Amniotic epithelial cell (primary cell): ENCODE results near the gene MSANTD3.
"Not testable (repeated sequence)": the region's sequence is repeated elsewhere in the genome, so short reads cannot be mapped to it uniquely, and the experiment has no call there.

Experiments
- DNase-seq: peaks from one replicate; pipeline ENCODE4 v3.0.0-alpha.2; 2010; ENCODE audit warnings: low read depth

MSANTD3 gene, protein sequence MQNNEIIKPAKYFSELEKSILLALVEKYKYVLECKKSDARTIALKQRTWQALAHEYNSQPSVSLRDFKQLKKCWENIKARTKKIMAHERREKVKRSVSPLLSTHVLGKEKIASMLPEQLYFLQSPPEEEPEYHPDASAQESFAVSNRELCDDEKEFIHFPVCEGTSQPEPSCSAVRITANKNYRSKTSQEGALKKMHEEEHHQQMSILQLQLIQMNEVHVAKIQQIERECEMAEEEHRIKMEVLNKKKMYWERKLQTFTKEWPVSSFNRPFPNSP

DNA sequence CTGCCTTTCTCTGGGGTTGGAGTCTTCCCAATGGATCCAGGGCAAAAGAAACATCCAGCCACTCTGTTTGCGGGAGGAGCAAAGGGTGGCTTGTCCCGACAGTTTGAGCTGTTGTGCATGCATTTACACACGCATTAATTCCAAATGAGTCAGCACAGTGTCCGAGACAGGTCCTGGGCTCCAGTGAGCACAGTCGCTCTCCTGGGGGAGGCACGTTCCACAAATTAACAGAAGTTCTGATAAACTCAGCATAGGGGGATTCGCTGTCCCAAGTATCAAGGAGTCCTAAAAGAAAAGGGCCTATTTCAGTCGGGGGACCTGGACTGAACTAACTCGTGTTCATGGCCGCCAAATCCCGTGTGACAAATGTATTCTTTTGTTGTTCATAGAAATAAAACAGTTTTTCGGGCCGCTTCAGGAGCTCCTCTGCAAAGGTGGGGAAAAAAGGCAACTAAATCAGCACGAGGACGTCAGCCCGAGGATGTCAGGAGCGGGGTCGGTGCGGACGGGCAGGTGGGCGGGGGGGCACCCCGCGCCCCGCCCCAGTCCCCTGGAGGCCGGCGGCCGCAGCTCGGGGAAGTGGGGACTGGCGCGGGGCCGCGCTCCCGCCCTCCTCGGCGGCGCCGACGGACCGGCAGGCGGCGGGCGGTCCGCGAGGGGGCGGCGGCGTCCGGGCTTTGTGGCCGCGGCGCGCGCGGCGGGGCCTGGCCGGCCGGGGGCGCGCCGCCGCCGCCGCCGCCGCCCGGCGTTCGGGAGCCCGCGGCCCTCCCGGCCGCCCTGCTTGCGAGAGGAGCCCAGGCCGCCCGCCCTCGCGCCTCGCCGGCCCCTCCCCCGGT is at the start of gene MSANTD3:
TSS of gene MSANTD3 (plus strand) at position 614 of the 836 bp plus-strand sequence. CDS start 14,796 bp downstream, outside the sequence.
- peak; percentile 43 for DNase-seq

DNA sequence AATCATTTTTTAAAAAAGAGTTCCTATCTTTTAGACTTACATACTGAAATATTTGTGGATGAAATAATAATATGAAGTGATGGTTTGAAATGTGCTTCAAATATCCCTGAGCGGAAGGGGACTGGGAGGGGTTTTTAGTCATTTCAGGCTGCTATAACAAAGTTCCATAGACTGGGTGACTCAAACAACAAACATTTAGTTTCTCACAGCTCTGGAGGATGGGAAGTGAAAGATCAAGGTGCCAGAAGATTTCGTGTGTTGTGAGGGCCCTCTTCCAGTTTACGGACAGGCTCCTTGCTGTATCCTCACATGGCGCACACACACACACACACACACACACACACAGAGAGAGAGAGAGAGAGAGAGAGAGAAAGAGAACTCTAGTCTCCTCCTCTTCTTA is 47.1 kb upstream of the MSANTD3 start:
- peak; percentile 78 for DNase-seq

DNA sequence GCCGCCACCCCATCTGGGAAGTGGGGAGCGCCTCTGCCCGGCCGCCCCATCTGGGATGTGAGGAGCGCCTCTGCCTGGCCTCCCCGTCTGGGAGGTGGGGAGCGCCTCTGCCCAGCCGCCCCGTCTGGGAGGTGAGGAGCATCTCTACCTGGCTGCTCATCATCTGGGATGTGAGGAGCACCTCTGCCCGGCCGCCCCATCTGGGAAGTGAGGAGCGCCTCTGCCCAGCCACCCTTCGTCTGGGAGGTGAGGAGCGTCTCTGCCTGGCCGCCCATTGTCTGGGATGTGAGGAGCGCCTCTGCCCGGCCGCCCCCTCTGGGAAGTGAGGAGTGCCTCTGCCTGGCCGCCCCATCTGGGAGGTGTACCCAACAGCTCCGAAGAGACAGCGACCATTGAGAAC is 34.0 kb upstream of the MSANTD3 start:
- DNase-seq = not testable (repeated sequence)

DNA sequence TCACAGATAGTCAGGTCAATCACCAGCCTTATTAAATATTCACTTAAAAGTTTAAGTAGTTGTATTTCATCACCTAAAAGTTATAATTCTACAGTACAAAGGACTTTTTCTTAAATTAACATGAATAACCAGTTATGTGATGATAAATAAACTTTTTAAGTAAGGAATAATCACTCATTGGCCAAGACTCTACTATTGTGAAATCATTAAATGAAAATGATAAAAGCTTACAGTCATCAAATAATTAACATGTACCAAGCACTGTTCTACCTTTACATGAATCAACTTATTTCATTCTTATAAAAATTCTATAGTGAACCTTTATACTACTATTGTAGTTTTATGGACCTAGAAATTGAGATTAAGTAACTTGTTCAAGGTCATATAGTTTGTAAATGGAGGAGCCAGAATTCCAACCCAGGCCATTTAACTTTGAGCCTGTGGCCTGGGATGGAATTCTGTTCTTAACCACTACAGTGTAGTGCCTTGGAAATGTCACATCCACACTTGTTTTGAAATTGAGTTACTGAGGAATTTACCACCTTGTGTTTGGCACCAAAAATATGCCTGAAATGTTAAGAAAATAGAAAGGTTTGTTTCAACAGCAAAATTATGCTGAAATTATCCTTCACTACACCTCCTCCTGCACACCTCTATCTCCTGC is 32.8 kb upstream of the MSANTD3 start:
- peak; percentile 11 for DNase-seq

DNA sequence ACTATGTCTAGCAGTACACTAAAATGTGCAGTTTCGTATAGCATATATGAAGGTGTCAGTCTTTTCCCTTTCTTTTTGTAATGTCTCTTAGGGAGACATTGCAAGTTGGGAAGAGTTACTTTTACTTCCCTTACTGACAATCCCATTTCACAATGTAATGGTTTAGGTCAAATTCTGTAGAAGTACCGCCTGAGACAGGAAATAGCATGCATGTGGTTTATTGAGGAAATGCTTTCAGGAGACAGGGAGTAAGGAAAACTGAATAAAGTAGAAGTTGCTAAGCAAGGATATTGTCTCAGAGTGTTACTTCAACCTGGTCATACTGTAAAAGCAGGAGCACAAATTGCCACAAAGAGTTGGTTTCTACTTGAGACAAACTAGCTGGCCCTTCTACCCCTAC is 32.1 kb upstream of the MSANTD3 start:
- peak; percentile 16 for DNase-seq

DNA sequence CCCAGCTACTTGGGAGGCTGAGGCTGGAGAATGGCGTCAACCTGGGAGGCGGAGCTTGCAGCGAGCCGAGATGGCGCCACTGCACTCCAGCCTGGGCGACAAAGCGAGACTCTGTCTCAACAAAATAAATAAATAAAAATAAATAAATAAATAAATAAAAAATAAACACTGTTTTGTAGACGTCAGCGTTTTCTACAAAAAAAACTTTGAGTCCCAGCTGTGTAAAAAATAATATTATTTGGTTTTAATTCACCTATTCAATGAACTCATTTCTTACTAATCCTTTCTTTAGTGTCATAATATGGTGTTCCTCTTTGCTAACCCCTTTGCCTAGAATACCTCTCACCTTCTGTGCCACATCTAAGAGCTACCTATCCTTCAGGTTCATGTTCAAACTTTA is 30.2 kb upstream of the MSANTD3 start:
- no peak for DNase-seq

DNA sequence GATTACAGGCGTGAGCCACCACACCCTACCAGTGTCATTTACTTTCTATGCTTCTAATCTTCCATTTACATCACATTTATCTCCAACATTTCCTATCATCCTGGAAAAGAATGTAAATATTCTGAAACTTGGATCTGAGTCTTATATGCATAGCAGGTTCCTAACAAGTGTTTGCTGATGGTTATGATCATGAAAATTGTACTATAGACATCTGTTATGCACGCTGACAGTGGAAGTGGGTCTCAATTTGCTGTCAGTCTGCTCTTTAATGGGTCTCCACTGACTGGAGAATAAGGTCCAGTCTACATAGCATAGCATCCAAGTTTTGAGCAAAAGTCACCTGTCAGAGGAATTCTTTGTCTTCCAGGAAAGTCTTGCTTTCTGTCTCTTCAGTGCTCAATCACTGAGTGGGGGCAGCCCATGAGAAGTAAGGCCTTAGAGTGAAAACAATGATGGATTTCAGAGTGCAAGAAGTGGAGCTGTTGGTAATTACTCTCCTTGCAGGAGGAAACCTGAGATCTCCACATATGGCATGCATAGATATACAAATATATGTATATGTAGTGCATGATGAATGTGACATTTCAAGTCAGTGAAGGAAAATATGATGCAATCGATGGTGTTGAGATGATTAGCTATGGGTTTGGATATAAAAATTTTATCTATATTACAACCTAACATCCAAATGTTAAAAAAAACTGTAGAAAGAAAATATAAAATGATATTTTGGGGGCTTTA is 29.2 kb upstream of the MSANTD3 start:
- DNase-seq = no peak

DNA sequence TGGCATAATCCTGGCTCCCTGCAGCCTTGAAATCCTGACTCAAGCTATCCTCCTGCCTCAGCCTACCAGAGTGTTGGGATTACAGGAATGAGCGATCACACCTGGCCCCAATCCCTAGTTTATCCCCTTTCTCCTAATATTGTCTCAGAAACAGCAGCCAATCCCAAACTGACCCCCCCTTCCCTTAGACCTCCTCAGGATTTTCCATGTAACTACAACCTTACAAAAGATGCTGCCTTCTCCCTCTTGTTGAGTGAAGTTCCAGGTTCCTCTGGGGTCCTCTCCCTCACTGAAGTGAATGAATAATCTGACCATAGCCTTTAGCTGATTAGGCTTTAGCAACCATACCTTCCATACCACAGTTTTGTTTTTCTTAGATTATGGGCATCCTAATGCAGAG is 25.9 kb upstream of the MSANTD3 start:
- no peak for DNase-seq

DNA sequence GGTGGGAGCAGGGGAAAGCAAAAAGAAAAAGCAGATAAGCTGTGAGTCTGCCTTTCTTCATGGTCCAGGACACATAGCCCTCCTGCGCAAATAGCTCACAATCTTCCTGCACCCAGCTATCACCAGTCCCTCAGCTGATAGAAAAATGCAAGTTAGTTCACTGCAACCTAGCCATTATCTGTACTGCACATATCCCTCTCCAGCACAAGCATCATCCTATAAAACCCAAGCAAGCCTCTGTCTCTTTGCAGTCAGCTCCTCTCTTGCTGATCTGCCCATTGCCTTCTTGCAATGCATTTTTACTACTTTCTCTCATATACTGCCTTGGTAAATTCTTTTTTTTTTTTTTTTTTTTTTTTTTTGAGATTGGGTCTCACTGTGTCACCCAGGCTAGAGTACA is 20.0 kb upstream of the MSANTD3 start:
- no peak for DNase-seq

DNA sequence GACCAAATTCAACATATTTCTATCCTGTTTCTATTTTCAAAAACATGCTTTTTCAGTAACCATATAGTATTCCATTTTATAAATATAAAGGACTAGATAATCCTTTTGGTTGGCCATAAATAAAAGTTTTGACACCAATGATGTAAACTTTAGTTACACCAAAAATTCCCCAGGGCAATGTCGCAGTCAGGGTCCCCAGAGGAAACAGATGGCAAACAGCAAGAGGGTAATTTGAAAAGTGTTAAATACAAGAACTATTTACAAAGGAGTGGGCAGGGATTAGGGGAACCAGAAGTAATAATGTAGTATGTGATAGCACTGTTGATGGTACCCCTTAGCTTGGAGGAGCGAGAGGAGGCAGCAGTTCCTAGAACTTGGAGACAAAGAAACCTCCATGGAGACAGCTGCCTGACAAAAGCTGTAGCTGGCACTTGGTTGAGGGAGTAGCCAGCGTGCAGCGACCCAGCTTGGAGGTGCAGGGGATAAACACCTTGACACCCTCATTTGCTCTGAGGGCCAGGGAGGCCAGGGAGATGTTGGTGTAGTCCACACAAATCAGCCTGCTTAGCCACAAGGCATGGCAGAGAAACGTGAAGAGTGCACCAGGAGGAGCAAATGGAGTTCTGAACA is 18.3 kb upstream of the MSANTD3 start:
- DNase-seq = no peak

DNA sequence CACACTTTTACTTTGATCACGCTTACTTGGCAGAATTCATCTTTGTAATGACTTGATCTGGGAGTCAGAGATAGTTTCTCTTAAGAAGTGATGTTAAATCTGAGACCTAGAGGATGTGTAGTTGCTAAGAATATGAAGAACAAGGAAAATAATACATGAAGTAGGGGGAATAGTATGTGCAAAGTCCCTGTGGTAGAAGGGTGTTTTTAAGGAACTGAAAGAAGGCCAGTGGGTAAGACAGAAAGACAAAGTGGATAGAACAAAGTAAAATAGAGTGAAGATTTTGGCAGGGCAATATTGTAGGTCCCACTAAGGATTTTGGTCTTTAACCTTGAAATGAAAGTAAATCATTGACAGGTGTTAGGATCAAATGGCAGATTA is 17.8 kb upstream of the MSANTD3 start:
- DNase-seq = no peak

DNA sequence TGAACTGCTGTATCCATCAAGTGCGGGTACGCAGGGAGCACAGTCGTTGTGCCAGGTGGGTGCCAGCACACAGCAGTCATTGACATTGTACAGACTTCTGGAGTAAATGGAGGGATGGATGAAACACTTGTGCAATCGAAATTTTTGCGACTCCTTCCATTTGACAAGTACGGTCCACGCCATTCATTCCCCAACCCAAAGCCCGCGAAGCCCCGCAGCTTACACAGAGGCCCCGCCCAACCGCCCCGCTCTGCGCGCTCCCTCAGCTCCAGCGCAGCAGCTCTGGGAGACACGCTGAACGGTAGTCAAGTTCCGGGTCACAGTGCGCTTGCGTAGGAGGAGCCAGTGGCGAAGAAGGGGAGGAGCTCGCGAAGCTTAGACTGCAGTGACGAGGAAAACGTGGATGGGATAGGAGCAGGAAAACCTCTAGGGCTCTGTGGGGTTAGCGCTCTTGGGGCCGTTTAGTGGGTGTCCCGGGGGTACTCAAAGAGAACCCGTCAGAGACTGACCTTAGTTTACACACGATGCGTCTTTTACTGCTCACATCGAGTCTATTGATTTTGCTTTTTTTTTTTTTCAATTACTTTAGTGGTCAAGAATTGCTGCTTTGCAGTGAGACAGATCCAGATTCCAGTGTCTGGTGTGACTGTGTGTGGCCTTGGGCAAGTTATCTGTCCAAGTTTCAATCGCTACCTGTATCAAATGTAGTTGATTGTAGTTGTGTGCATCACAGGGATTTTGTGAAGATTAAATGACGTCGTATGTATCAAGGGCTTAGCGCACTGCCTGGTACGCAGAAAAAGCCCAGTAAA is 15.3 kb upstream of the MSANTD3 start:
- peak; percentile 92 for DNase-seq

DNA sequence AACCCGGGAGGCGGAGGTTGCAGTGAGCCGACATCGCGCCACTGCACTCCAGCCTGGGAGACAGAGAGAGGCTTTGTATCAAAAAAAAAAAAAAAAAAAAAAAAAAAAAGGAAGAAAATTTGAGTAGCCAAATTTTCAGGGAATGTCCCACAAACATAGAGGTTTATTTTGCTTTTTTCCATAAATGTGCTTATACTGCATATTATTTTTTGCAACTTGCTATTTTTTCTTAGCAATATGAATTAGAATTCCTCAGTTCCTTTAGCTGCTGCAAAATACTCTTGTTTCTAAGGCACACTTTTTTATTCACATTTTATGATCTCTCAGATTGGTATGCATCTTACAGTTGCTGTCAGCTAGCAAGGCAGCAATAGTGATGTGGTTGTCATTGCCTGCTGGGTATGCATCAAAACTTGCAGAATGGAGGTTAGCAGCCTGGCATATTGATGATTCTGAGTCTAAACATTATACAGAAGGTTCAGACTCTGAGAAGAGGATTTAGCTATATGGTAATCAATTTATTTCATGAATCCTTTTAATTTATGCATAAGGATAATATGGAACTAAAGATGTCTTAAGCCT is 13.0 kb upstream of the MSANTD3 start:
- no peak for DNase-seq

DNA sequence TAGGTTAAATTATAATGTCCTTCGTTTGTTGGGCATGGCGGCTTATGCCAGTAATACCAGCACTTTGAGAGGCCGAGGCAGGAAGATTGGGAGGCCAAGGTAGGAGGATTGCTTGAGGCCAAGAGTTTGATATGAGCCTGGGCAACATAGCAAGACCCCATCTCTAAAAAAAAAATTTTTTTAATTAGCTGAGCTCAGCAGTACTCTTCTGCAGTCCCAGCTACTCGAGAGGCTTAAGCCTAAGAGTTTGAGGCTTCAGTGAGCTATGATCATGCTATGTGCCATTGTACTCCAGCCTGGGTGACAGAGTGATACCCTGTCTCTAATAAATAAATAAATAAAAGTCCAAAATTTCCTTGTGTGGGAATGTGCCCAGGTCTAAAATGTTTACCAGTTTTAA is 9.1 kb upstream of the MSANTD3 start:
- DNase-seq = no peak

DNA sequence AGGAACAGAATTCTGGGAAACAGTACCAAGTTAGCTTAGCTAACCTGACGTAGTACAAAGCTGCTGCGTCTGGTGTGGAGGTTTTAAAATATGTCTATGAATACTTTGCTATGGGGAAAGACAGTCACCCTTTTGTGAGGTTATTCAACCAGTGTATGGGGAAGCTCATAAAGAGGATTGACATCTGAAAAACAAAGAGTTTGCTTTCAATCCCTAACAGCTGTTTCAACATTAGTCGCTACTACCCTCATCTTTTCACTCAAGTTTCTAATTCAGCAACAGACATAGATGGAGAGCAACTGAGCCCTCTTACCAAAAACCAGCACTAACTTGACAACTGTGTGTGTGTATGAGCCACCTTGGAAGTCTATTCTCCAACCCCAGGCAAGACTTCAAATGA is 7.8 kb upstream of the MSANTD3 start:
- no peak for DNase-seq

DNA sequence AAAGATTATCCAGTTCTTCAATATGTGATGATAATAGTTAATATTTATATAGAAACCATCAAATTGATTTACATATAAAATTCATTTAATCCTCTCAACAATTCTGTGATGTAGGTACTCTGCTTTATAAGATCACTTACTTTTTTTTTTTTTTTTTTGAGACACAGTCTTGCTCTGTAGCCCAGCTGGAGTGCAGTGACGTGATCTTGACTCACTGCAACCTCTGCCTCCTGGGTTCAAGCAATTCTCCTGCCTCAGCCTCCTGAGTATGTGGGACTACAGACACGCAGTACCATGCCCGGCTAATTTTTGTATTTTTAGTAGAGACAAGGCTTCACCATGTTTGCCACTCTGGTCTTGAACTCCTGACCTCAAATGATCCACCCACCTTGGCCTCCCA is 5.8 kb upstream of the MSANTD3 start:
- DNase-seq = not testable (repeated sequence)

DNA sequence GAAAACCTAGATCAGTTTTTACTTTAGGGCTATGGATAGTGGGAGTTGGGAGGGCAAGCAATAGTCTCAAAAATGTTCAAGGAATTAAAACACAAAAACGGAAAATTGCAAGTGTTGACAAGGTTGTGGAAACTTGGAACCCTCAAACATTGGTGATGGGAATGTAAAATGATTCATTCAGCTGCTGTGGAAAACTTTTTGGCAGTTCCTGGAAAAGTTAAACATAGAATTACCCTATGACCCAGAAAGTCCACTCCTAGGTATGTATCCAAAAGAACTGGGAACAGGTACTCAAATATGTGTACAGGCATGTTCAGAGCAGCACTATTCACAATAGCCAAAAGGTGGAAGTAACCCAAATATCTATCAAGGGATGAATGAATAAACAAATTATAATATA is 1.2 kb upstream of the MSANTD3 start:
- DNase-seq = no peak

DNA sequence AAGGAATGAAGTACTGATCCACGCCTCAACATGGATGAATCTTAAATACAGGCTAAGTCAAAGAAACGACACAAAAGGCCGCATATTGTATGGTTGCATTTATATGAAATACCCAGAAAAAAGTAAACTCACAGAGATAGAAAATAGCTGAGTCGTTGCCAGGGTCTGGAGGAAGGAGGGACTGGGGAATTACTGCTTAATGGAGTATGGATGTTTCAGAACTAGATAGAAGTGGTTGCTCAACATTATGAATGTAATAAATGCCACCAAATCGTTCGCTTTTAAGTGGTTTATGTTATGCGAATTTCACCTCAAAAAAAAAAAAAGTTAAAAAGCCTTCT is 784 bp upstream of the MSANTD3 start:
- peak; percentile 38 for DNase-seq

DNA sequence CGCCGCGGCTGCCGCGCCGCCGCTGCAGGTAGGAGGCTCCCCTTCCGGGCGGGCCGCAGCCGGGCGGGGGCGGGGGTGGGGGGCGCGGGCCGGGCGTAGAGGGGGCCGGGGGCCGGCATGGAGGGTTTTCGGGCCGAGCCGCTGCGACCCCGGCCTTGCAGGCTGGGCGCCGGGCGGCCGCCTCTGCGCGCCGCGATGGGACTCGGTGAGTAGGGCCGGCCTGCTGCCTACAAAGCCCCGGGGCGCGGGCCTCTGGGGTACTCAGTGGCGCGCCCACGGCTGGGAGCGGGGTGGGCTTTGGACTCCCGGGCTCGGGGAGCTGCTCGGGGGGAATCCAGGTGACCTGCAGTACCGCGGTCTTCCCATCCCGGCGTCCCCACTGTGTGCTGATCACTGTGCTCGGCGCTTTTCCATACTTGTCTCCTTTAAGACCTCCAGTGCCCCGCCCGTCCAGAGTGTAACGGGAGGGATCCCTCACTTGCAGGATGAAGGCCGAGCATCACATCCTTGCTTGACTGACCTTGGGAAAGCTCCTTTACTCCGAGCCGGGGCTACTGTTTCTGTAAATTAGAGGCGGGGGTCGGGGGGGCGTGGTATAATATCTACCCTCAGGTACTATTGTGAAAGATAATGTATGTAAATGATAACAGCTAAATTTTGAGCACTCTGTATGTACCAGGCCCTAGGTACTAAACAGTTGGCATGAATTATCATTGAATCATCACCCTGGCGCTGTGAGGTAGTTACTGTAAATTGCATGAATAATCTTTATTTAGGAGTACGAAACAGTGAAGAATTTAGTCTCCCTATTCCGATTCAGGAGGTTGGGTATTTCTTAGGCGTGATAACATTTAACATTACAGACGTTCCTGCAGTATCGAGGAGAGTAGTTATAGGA is 672 bp downstream of the MSANTD3 start:
- peak; percentile 60 for DNase-seq
